ENCODE data around the gene ZKSCAN1. TPM values are rescaled to one million over a fixed set of nuclear protein-coding genes. Genes with fewer than 3 reads are reported as not detected.

The ZKSCAN1 gene
- total RNA-seq, 4 donors from 2014 or later: 20.9 to 96.7 (median 53.6) TPM

DNA sequence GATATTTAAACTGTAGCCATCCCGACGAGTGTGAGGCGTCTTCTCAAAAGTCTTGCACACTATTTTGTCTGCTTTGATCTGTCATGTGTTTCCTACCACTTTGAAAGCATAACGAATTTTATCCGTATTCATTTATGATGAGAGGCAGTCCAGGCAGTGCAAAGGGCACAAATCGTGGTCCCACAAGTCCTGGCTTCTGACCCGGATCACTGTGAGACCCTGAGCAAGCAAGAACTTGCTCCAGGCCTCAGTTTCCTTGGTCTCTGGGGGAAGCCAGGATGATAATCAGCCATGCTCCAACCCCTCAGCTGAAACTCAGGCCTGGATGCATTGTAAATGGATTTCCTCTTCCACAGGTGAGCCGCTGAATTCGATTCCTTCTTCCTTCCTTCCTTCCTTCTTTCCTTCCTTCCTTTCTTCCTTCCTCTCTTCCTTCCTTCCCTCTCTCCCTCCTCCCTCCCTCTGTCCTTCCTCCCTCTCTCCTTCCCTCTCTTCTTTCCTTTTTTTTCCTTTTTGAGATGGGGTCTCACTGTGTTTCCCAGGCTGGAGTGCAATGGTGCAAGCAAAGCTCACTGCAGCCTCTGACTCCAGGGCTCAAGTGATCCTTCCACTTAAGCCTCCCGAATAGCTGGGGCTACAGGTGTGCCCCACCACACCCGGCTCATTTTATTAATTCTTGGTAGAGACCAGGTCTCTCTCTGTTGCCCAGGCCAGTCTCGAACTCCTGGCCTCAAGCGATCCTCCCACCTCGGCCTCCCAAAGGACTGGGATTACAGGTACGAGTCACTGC lies 18.4 kb upstream of the ZKSCAN1 start:
- Histone ChIP-seq H3K9me3 (no peaks in the 10 kb centered on the region), H3K4me1 (no peaks in the 10 kb centered on the region), H3K27me3 (no peaks in the 10 kb centered on the region), H3K4me3 (peak overlapping the region; percentile 39 to 58), H3K36me3 (no peaks in the 10 kb centered on the region), H3K27ac (peak overlapping the region; percentile 73 to 75)
- TF ChIP-seq CTCF (IDR thresholded peaks at IDR 0.05): no peak
- intact Hi-C loops (cut with DNase I; ENCODE audit: low total_unique reads): no loop called here
- no peak for DNase-seq

DNA sequence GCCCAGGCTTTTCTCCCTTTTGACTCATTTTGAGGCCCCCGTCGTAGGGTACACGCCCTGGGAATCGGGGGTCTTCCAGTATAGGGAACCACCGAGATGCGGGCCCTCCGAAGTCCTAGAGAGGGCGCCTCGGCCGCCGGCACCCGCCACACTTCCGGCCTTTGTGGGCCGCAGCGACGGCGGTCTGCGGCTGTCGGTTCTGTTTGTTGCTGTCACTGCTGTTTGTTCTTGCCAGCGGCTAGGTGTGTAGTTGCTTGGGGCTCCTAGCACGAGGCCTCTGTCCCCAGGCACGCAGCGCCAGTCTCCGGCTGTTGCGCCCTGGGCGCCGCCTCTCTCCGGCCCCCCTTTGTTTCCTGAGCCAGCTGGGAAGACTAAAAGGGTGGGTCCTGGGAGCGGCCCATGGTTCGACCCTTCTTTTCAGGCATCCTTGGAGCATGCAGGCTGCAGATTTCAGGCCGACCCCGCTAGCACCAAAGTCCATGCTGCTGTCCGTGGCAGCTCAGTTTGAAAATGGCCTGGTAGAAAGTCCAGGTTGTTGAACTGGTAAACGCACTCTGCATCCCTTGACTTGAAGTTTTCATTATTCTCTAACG lies 17.8 kb upstream of the ZKSCAN1 start:
- H3K27ac ChIP-seq: peak overlapping the region; percentile 73 to 75

GRCh38 chr7:100000239-100000638 lies 15.2 kb upstream of the ZKSCAN1 start:
- no peak for DNase-seq
- Histone ChIP-seq H3K36me3 (no peaks in the 10 kb centered on the region), H3K9me3 (no peaks in the 10 kb centered on the region), H3K4me3 (no peak overlapping the region), H3K27ac (no peak overlapping the region), H3K4me1 (no peaks in the 10 kb centered on the region), H3K27me3 (no peaks in the 10 kb centered on the region)
- intact Hi-C loops (cut with DNase I; ENCODE audit: low total_unique reads): no loop called here
- TF ChIP-seq POLR2A (IDR thresholded peaks at IDR 0.05) (no peak), CTCF (IDR thresholded peaks at IDR 0.05) (no peak)

More for the DNA sequence above, 17.8 kb upstream of the ZKSCAN1 start:
- H3K4me1 ChIP-seq: no peaks in the 10 kb centered on the region
- DNase-seq: peak; percentile 29 to 48
- H3K36me3 ChIP-seq: no peaks in the 10 kb centered on the region
- no peaks in the 10 kb centered on the region for H3K9me3 ChIP-seq
- H3K27me3 ChIP-seq: no peaks in the 10 kb centered on the region
- intact Hi-C loops (cut with DNase I; ENCODE audit: low total_unique reads): no loop called here
- TF ChIP-seq POLR2A (IDR thresholded peaks at IDR 0.05): peak in 1 of 2 donors; percentile 39
- peak in 3 of 4 experiments; percentile 20 to 50 (median 45) for TF ChIP-seq CTCF (IDR thresholded peaks at IDR 0.05)
- H3K4me3 ChIP-seq: peak overlapping the region; percentile 39 to 58

GRCh38 chr7:100003711-100004661 lies 11.4 kb upstream of the ZKSCAN1 start:
- DNase-seq: no peak
- intact Hi-C loops (cut with DNase I; ENCODE audit: low total_unique reads): no loop called here
- TF ChIP-seq CTCF (IDR thresholded peaks at IDR 0.05) (no peak), POLR2A (IDR thresholded peaks at IDR 0.05) (no peak)

More at GRCh38 chr7:100003711-100004661, 11.4 kb upstream of the ZKSCAN1 start:
- Histone ChIP-seq H3K27ac (no peak overlapping the region), H3K36me3 (no peaks in the 10 kb centered on the region), H3K27me3 (no peaks in the 10 kb centered on the region), H3K4me3 (no peak overlapping the region), H3K4me1 (no peaks in the 10 kb centered on the region), H3K9me3 (no peaks in the 10 kb centered on the region)
